Endothelial cell of umbilical vein (primary cell): ENCODE measurements around the gene PRDM8. TPM values are rescaled to one million over a fixed set of nuclear protein-coding genes. Genes with fewer than 3 reads are reported as not detected.

ENCODE experiments used
- BruUV-seq: library from RNA; stranded (reverse); fragments of 400-500 nt; replicated peaks from 2 replicates; lab custom pipeline; 2021; lab: Mats Ljungman, UMichigan
- CTCF ChIA-PET: fragments of 300-600, 350-600 bp; sonication (Branson Sonifier 250); formaldehyde crosslinking; loops from one replicate; lab custom pipeline; 2021; ENCODE audit warnings: antibody characterized with exemption, inconsistent platforms; lab: Charles Lee
- POLR2A ChIA-PET: fragments of 300-600, 350-600 bp; sonication (Branson Sonifier 250); formaldehyde crosslinking; loops from one replicate; lab custom pipeline; 2021; ENCODE audit warnings: antibody characterized with exemption, inconsistent platforms; lab: Charles Lee
- DNase-seq: peaks from one replicate; pipeline ENCODE4 v3.0.0-alpha.2; 2011; ENCODE audit warnings: low read depth, low spot score
- FAIRE-seq: peaks from 2 replicates; lab custom pipeline; 2011; peaks lifted over from hg19 to GRCh38; lab: Jason Lieb, UNC
- H2AFZ ChIP-seq: 2 replicates; pipeline ENCODE4 v1.6.0; 2012; ENCODE audit warnings: low read depth, low read length, control low read depth, inconsistent platforms
- H3K27ac ChIP-seq: 2 replicates; pipeline ENCODE4 v1.5.1; 2011; ENCODE audit warnings: low read depth, mild to moderate bottlenecking, control low read depth, low read length, moderate library complexity; ENCODE audit not compliant: insufficient read depth
- H3K27me3 ChIP-seq, 2 experiments: 2 replicates each; pipeline versions ENCODE4 v1.6.0 to v1.6.1; 2011; ENCODE audit warnings: low read length in 2 of 2, mixed read lengths in 1 of 2; ENCODE audit not compliant: control insufficient read depth in 2 of 2, insufficient read depth in 2 of 2
- H3K36me3 ChIP-seq, 2 experiments: 2 replicates in 1 of 2; 3 replicates in 1 of 2; pipeline ENCODE4 v1.5.1; 2011; ENCODE audit warnings: low read length in 2 of 2, mild to moderate bottlenecking in 1 of 2, moderate library complexity in 1 of 2; ENCODE audit not compliant: control insufficient read depth in 2 of 2, insufficient read depth in 2 of 2; ENCODE audit errors: extremely low read depth in 1 of 2
- H3K4me1 ChIP-seq: 3 replicates; pipeline ENCODE4 v1.5.1; 2011; ENCODE audit warnings: mild to moderate bottlenecking, low read length; ENCODE audit not compliant: control insufficient read depth, insufficient read depth; ENCODE audit errors: extremely low read depth
- H3K4me2 ChIP-seq: 2 replicates; pipeline ENCODE4 v1.6.1; 2011; ENCODE audit warnings: low read length, control low read depth, mixed read lengths; ENCODE audit not compliant: insufficient read depth
- H3K4me3 ChIP-seq, 3 experiments: fragments of 200-600 bp in 1 of 3; sonication (generic), shearing (Covaris generic) in 1 of 3; replicated peaks in 1 of 3; 2 replicates each; pipeline ENCODE4 v1.5.1; 2011 to 2016; ENCODE audit warnings: control low read depth in 3 of 3, low read length in 3 of 3, mild to moderate bottlenecking in 2 of 3, inconsistent platforms in 1 of 3, low read depth in 1 of 3, moderate library complexity in 1 of 3; ENCODE audit not compliant: insufficient read depth in 1 of 3
- H3K79me2 ChIP-seq: 2 replicates; pipeline ENCODE4 v1.6.0; 2012; ENCODE audit warnings: low read length, inconsistent platforms; ENCODE audit not compliant: control insufficient read depth, insufficient read depth
- H3K9ac ChIP-seq: replicated peaks from 2 replicates; pipeline ENCODE3; 2011; ENCODE audit warnings: low read length, control low read depth; ENCODE audit not compliant: insufficient read depth; ENCODE audit errors: extremely low read depth
- H3K9me1 ChIP-seq: replicated peaks from 3 replicates; pipeline ENCODE4 v1.6.0; 2011; ENCODE audit warnings: mild to moderate bottlenecking, low read length; ENCODE audit not compliant: control insufficient read depth, insufficient read depth; ENCODE audit errors: extremely low read depth
- H3K9me3 ChIP-seq: replicated peaks from 2 replicates; pipeline ENCODE4 v1.5.1; 2012; ENCODE audit warnings: low read length, inconsistent platforms; ENCODE audit not compliant: control insufficient read depth, insufficient read depth
- H4K20me1 ChIP-seq: replicated peaks from 2 replicates; pipeline ENCODE3; 2011; ENCODE audit warnings: mild to moderate bottlenecking, low read length; ENCODE audit not compliant: control insufficient read depth, insufficient read depth; ENCODE audit errors: extremely low read depth
- EZH2 ChIP-seq: IDR thresholded peaks from 2 replicates; pipeline ENCODE4 v1.6.1; 2012; ENCODE audit warnings: borderline replicate concordance, low read depth, mild to moderate bottlenecking, moderate library complexity, low read length, inconsistent platforms; ENCODE audit not compliant: severe bottlenecking
- FOS ChIP-seq: IDR thresholded peaks from 2 replicates; pipeline ENCODE4 v1.6.1; 2011; ENCODE audit warnings: mild to moderate bottlenecking, low read length, moderate library complexity, borderline replicate concordance; ENCODE audit not compliant: insufficient read depth
- GATA2 ChIP-seq: IDR thresholded peaks from 2 replicates; pipeline ENCODE4 v1.7.0; 2011; ENCODE audit warnings: low read depth, mild to moderate bottlenecking, moderate library complexity, mixed read lengths, low read length; ENCODE audit not compliant: insufficient read length, insufficient read depth
- JUN ChIP-seq: IDR thresholded peaks from 2 replicates; pipeline ENCODE4 v1.6.1; 2011; ENCODE audit warnings: borderline replicate concordance, low read depth; ENCODE audit not compliant: insufficient read length, insufficient read depth
- MYC ChIP-seq: IDR thresholded peaks from one replicate; pipeline ENCODE4 v1.6.1; 2011; ENCODE audit warnings: mild to moderate bottlenecking, low read depth, low read length
- POLR2A ChIP-seq: IDR thresholded peaks from 2 replicates; pipeline ENCODE4 v1.6.1; 2012; ENCODE audit warnings: low read depth, mild to moderate bottlenecking, control low read depth, low read length
- POLR2AphosphoS5 ChIP-seq: IDR thresholded peaks from 2 replicates; pipeline ENCODE4 v1.6.1; 2012; ENCODE audit warnings: low read depth, mild to moderate bottlenecking, control low read depth, low read length, moderate library complexity; ENCODE audit not compliant: insufficient read depth
- dilution Hi-C: fragments of 300-500 bp; cut with MboI; formaldehyde crosslinking; loops from one replicate; pipeline ENCODE4 v1.15.0; 2019; ENCODE audit warnings: low sequenced_read_pairs; ENCODE audit not compliant: extremely low pct_ligation_motif_present
- intact Hi-C: fragments of 100-400 bp; cut with micrococcal nuclease; formaldehyde crosslinking; loops from one replicate; pipeline ENCODE4 v1.10.0; 2022
- polyA plus RNA-seq, 4 experiments: library from polyadenylated mRNA; depleted of rRNA in 3 of 4; stranded (reverse) in 3 of 4; unstranded in 1 of 4; fragments of >200 nt; gene quantifications; 2 replicates each; pipeline versions ENCODE4 v1.2.1 to v1.2.3, GENCODE V29; 2011 to 2012; ENCODE audit warnings: missing spikeins in 1 of 4
- total RNA-seq: library from RNA; stranded (reverse); gene quantifications from 2 replicates; pipeline ENCODE4 v1.2.3, GENCODE V29; 2021
- TF ChIP-seq, protein P1 (sequence below), 2 donors: IDR thresholded peaks; 1 replicate in 1 of 2; 2 replicates in 1 of 2; pipeline ENCODE4 v1.5.1; 2011; ENCODE audit warnings: low read length in 2 of 2, mild to moderate bottlenecking in 2 of 2, moderate library complexity in 2 of 2, control low read depth in 1 of 2, inconsistent platforms in 1 of 2, low read depth in 1 of 2; ENCODE audit not compliant: insufficient read depth in 1 of 2; ENCODE audit errors: extremely low read depth in 1 of 2
- TF ChIP-seq, protein P2 (sequence below): IDR thresholded peaks from 2 replicates; pipeline ENCODE4 v1.6.1; 2011; ENCODE audit not compliant: insufficient read depth, insufficient read length

Gene PRDM8
- total and polyA plus RNA-seq, 2 donors (not counting 3 experiments of a cell fraction or from before 2014, with no cell fraction given) = 0.28 to 0.82 TPM

DNA sequence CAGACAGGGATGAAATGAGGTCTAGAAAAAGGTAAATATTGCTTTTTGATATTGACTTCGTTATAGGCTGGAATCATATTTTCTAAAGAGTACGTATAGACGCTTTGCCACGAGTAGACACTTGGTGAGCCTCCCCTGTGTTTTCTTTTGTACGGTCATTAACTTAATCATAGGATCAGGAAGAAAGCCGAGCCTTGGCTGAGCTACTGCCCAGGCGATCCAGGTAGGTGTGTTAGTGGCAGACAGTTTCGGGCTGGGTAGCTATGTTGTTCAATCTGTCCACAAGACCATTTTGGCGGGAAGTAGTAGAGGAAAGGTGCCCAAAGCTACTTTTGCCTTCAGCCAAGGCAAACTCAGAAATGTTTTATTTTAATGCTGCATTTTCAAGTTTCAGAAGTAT lies 8.8 kb downstream of the PRDM8 start:
- ChIA-PET POLR2A (no interaction called here), CTCF (interaction anchor here (0.9 to 2.5 kb wide), 6 partner anchors 9 to 288 kb away, joined by 3 to 11 read pairs (median 4); no protein-coding TSS in a partner anchor)
- H3K27ac ChIP-seq = no peak overlapping the region
- FAIRE-seq (no peak), DNase-seq (no peak)
- H3K9me1 ChIP-seq = no peaks in the 10 kb centered on the region
- peaks cover 8 to 10% of the 10 kb centered on the region in 2 experiments for H3K27me3 ChIP-seq
- no peaks in the 10 kb centered on the region for H4K20me1 ChIP-seq
- BruUV-seq = no TSS peak
- no peaks in the 10 kb centered on the region for H3K79me2 ChIP-seq
- H3K9ac ChIP-seq = no peak overlapping the region
- H2AFZ ChIP-seq = no peak overlapping the region
- no peak for TF ChIP-seq EZH2
- TF ChIP-seq FOS = no peak
- TF ChIP-seq POLR2AphosphoS5 = no peak
- TF ChIP-seq JUN = no peak
- TF ChIP-seq, protein P1, sequence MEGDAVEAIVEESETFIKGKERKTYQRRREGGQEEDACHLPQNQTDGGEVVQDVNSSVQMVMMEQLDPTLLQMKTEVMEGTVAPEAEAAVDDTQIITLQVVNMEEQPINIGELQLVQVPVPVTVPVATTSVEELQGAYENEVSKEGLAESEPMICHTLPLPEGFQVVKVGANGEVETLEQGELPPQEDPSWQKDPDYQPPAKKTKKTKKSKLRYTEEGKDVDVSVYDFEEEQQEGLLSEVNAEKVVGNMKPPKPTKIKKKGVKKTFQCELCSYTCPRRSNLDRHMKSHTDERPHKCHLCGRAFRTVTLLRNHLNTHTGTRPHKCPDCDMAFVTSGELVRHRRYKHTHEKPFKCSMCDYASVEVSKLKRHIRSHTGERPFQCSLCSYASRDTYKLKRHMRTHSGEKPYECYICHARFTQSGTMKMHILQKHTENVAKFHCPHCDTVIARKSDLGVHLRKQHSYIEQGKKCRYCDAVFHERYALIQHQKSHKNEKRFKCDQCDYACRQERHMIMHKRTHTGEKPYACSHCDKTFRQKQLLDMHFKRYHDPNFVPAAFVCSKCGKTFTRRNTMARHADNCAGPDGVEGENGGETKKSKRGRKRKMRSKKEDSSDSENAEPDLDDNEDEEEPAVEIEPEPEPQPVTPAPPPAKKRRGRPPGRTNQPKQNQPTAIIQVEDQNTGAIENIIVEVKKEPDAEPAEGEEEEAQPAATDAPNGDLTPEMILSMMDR (IDR thresholded peaks at IDR 0.05; ENCODE audit: extremely low read depth in 1 of 2, insufficient read depth in 1 of 2, low read depth in 1 of 2, low read length in 2 of 2) = no peak
- no peak for TF ChIP-seq GATA2
- TF ChIP-seq, protein P2, sequence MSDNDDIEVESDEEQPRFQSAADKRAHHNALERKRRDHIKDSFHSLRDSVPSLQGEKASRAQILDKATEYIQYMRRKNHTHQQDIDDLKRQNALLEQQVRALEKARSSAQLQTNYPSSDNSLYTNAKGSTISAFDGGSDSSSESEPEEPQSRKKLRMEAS = no peak
- TF ChIP-seq MYC = no peak
- no peak for TF ChIP-seq POLR2A
- H3K4me3 ChIP-seq = no peak overlapping the region
- H3K4me2 ChIP-seq = no peak overlapping the region
- no peaks in the 10 kb centered on the region for H3K9me3 ChIP-seq
- peaks cover 10% of the 10 kb centered on the region for H3K4me1 ChIP-seq
- dilution Hi-C loops = no loop called here
- H3K36me3 ChIP-seq = no peaks in the 10 kb centered on the region
- intact Hi-C loops = no loop called here
